Islet of Langerhans (tissue), 1 donor: ENCODE data around the gene STX12.
"Not testable (repeated sequence)": the region's sequence is repeated elsewhere in the genome, so short reads cannot be mapped to it uniquely, and the experiment has no call there.

Source experiments
- FAIRE-seq: peaks from one replicate; lab custom pipeline; 2011; peaks lifted over from hg19 to GRCh38; lab: Jason Lieb, UNC

STX12 gene

GRCh38 chr1:27776276-27776675, 3.3 kb downstream of the STX12 start:
- not testable (repeated sequence) for FAIRE-seq

- FAIRE-seq = no peak
Measured at GRCh38 chr1:27778056-27778455, 5.0 kb downstream of the STX12 start.

- FAIRE-seq = no peak
Measured at GRCh38 chr1:27779122-27779521, 6.1 kb downstream of the STX12 start.

DNA sequence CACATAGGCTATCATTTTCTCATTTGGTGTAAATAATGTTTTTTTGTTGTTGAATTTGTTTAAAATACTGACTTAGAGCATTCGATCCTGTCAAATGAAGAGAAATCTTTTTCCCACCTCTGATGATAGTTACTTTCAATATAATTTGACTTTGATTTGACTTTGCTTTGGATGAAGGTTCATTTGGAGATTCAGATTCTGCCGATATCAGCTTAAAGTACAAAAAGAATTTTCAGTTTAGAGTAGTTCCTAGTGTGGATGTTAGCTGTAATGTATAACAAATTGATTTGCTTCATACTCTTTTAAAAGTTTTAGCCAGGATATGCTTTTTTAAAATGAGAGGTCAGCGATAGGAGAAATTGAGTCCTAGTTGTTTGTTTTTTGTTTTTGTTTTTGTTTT, 9.9 kb downstream of the STX12 start:
- no peak for FAIRE-seq

DNA sequence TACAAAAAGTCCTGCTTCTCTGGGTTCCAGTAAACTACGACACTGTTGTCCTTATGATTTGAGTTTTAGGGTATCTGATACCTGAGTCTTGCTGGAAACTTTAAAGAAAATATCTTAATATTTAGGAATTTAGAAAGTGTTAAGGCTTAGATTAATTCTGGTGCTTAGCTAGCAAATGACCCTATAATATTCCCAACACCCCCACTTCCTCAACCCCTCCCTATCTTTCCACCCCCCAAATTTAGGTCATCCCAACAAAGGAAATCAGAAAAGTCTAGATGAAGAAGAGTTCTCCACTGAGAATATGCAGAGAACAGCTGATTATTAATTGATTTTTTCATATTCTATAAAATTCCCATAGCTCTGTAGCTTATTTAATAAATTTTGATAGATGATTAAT, 11.7 kb downstream of the STX12 start:
- FAIRE-seq = no peak

GRCh38 chr1:27785781-27786455, 12.9 kb downstream of the STX12 start:
- no peak for FAIRE-seq

DNA sequence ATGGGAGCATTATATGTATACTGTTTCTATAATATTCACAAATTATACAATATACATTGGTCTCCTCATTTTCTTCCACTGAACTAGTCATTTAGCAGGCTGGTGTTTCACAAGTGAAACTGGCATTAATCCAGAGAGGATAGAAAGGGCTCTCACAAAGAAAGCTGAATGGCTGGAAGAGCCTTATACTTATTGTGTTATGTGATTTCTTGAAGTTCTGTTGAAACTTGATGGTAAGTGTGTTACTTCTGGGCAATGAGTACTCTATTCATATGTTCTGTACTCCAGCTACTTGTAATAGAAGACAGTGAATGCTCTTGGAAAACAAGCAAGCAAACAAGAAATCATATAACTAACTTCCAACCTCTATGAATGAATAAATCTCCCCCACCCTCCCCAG, 14.9 kb downstream of the STX12 start:
- FAIRE-seq = peak; percentile 17

GRCh38 chr1:27789540-27790041, 16.6 kb downstream of the STX12 start:
- FAIRE-seq = no peak

- FAIRE-seq = not testable (repeated sequence)
Measured at GRCh38 chr1:27790270-27790669, 17.3 kb downstream of the STX12 start.

GRCh38 chr1:27795601-27796000, 22.6 kb downstream of the STX12 start:
- no peak for FAIRE-seq

- no peak for FAIRE-seq
Measured at GRCh38 chr1:27804791-27805190, 31.8 kb downstream of the STX12 start.

GRCh38 chr1:27806758-27807157, 33.7 kb downstream of the STX12 start:
- FAIRE-seq = no peak

- no peak for FAIRE-seq
Measured at GRCh38 chr1:27807385-27807784, 34.4 kb downstream of the STX12 start.

DNA sequence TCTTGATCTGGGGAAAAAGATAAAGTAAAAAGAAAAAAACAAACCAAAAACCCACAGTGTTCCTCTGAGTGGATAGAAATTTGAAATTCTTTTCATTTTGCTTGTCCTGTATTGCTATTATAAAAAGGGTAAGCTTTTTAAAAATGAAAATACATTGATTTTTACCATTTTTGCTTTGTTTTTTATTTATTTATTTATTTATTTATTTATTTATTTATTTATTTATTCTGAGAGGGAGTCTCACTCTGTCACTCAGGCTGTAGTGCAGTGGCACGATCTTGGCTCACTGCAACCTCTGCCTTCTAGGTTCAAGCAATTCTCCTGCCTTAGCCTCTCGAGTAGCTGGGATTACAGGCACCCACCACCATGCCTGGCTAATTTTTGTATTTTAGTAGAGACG, 35.1 kb downstream of the STX12 start:
- FAIRE-seq = not testable (repeated sequence)

DNA sequence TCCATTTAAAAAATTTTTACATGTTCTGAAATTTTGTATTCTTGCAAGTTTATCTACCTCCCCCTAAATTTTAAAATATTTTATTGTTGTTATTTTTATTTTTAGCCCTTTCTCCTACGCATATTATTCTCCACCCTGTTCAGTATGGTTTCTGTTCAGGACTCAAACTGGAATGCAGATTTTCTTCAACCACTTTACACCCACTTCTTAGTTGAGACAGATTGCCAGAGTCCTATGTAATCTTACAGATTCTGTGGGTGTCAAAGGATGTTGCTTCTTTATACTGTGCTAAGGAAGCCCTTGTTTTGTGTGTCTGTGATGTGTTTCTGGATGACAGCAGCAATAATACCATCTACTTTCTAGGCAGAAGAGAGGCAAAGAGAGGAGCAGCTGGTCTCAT, 36.9 kb downstream of the STX12 start:
- FAIRE-seq = no peak

DNA sequence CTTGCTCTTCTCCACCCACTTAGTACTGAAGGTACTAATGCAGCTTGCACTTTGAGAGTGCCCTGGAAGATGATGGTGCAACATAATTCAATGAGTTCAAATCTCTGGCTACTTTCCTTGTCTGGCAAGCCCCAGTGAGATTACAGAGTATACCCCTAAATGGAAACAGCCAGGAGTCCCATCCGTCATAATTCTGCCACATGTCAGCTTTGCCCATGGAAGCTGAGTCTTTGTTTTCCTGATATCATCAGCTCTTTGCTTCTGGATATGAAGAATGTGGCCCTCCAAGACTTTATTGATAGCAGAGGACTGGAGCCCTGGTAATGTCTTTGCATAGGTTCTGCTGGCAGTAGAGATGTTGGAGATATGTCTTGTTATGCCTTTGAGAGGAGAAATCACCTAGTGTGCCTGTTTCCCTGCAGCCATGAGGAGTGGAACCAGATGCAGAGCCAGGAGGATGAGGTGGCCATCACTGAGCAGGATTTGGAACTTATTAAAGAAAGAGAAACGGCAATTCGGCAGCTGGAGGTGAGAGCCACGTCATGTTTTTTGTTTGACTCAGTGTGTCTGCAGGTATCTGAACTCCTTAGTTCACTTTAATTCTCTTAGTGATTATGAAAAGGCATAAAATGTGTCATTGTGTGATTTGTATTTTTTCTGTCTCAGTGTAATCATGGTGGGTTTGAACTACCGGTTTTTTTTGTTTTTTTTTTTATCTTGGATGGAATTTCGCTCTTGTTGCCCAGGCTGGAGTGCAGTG, 38.9 kb downstream of the STX12 start:
- no peak for FAIRE-seq

DNA sequence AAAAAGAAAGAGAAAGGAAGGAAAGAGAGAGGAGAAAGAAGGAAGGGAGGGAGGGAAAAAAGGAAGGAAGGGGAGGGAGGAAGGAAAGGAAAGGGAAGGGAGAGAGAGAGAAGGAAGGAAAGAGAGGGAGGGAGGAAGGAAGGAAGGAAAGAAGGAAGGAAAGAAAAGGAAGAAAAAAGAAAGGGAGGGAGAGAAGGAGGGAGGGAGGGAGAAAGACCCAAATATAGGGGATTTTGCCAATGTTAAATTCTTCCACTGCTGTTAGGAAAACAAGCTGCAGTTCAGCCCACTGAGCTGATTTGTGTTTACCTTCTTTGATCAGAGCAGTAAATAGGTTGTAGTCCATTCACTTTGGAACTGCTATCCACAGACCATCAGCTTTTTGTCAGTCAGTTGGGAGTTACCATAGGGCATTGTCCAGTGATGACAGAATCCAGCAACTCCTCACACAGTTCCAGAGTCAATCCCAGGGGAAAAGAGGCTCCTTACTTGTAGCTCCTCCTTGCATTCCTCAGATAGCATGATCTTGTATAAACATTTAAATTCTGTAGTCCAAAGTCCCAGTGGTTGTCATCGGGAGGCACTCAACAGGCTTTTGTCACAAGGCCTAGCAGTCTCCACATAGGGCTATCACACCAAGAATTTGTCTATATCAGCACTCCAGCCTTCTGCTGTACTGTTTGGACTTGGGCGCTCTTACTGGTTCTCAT, 44.1 kb downstream of the STX12 start:
- FAIRE-seq = no peak

GRCh38 chr1:27821761-27822315, 48.8 kb downstream of the STX12 start:
- no peak for FAIRE-seq

GRCh38 chr1:27823784-27824183, 50.8 kb downstream of the STX12 start:
- no peak for FAIRE-seq

GRCh38 chr1:27824411-27824810, 51.4 kb downstream of the STX12 start:
- no peak for FAIRE-seq

DNA sequence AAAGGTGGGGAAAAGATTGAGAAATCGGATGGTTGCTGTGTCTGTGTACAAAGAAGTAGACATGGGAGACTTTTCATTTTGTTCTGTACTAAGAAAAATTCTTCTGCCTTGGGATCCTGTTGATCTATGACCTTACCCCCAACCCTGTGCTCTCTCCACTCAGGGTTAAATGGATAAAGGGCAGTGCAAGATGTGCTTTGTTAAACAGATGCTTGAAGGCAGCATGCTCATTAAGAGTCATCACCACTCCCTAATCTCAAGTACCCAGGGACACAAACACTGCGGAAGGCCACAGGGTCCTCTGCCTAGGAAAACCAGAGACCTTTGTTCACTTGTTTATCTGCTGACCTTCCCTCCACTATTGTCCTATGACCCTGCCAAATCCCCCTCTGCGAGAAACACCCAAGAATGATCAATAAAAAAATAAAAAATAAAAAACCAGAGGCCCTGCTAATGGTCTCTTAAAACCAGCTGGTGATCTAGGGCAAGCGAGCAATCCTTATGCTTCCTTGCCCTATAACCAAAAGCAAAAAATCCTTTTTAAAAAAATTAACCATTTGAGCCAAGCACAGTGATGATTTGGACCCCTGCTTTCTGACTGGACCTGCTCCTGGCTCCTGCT, 56.4 kb downstream of the STX12 start:
- not testable (repeated sequence) for FAIRE-seq
